ENCODE data around the gene ZNF747.

ZNF747 gene

DNA sequence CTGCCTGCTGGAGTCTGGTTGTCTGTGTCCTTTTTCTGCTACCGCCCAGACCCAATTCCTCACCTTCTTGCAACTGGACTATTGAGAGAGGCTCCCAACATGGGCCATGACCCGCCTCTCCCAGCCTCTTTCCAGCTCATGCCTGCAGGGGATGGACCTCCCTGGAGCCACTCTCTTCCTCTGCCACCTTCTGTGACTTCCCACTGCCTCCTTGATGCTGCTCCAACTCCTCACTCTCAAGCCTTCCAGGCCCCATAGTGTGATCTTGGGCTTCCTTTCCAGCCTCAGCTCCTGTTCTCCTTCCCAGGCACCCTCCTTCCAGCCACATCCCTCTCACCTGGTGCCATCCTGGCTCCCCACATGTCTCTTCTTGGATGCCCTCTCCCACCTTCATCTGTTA is 19.4 kb downstream of the ZNF747 start:
- DNase-seq (ENCODE audit: low read depth): no peak

- DNase-seq (ENCODE audit: low read depth): no peak
These were observed 23.1 kb downstream of the ZNF747 start for GRCh38 chr16:30511509-30511908.

DNA sequence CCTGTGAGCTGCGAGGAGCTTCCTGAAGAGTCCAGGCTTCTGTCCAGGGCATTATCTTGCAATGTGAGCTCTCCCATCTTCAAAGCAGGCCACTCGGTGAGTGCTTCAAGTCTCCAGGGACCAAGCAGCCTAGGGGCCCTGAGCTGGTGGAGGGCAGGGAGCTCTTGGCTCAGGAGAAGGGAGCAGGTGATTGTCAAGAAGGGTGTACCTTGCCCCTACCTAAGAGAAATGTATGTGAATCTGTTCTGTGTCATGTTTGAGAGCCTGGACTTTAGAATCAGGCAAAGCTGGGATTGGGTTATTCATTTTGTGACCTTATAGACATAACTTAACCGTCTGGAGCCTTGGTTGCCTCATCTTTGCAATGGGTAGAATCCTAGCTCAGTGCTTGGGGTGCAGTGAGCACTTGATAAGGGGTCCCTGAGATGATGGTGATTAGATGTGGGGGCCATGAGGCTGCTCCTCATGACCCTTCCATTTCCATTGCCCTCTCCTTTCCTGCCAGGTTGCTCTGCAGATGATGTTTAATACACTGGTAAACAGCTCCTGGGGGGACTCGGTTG is 24.2 kb downstream of the ZNF747 start:
- DNase-seq (ENCODE audit: low read depth): no peak

- DNase-seq (ENCODE audit: low read depth): no peak
These were observed 25.4 kb downstream of the ZNF747 start for GRCh38 chr16:30509081-30509765.

DNA sequence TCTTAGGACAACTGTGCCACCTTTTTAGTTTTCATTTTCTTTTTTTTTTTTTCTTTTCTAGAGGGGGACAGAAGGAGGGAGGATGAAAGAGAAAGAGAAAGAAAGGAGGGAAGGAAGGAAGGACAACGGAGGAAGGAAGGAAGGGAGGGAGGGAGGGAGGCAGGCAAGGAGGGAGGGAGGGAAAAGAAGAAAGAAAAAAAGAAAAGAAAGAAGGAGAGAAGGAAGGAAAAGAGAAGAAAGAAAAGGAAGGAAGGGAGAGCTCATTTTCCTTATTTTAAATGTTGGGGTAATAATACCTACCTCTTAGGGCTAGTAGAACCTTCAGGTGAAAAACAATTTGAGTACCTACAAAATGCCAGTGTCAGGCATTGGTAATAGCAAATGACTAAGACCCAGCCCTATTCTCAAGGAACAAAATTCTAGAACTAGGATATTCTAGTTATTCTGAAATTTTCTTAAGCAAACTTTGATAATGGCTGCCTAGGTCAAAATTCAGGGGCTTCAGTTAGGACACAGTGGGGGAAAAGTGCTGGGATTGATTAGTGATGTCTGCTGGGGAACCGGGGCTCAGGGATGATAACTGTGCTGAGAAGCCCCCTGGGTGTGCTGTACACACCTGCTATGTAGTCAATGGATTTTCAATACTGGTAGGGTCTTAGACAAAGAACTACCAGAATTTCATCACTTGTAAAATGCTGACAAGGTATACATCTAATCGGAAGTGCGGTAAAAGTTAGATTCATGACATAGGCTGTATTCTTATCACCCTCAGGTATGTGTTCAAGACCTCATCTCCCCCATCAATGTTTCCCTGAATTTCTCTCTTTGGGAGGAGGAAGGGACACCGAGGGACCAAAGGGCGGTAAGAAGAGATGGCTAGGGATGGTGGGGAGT is 31.0 kb downstream of the ZNF747 start:
- no peak for DNase-seq (ENCODE audit: low read depth)

DNA sequence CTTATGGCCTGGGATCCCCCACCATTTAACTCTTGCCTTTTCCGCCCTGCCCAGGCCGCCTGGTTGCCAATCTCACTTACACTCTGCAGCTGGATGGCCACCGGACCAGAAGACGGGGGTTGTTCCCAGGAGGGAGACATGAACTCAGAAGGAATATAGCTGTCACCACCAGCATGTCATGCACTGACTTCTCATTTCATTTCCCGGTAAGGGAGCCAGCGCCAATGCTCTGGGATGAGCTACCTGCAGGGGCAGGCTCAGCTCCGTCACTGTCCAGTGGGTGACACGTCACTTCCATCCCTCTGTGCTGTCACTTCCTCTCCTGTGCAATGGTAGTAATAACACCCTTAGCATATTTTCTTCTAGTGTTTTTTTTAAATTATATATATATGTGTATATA is 35.4 kb downstream of the ZNF747 start:
- no peak for DNase-seq (ENCODE audit: low read depth)

DNA sequence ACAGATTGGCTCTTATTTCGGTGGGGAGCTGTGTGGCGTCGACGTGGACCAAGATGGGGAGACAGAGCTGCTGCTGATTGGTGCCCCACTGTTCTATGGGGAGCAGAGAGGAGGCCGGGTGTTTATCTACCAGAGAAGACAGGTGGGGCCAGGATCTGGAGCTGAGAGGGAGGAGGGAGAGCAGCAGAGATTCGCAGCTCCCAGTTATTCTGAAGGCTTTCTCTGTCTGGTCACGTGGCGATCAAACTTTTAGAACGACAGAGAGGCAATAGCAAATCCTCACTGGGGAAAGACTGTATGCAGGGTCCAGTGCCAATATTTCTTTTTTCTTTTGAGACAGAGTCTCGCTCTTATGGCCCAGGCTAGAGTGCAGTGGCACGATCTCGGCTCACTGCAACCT is 39.9 kb downstream of the ZNF747 start:
- DNase-seq (ENCODE audit: low read depth): no peak

GRCh38 chr16:30493941-30494488 is 40.6 kb downstream of the ZNF747 start:
- DNase-seq (ENCODE audit: low read depth): no peak

DNA sequence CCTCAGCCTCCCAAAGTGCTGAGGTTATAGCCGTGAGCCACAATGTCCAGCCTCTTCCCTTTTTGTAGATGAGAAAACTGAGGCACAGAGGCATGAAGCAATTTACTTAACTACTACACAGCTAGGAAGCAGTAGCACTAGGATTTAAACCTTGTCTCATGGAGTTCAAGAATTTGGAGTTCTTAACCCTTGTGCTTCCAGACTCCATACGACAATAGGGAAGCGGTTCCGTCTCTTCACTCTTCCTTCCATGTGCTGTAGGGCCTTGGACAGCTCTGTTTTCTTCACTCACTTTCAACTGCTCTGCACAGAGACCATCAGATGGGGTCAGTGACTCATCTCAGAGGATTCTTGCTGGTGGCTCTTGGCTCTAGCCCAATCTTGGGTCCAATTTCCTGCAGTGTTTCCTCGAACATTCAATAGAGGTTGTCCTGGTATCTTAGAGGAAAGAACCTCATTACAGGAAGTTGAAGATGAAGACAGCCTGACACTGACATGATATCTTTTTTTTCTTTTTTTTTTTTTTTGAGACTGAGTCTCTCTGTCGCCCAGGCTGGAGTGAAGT is 42.8 kb downstream of the ZNF747 start:
- peak; percentile 76 for DNase-seq (ENCODE audit: low read depth)

GRCh38 chr16:30491229-30491628 is 43.4 kb downstream of the ZNF747 start:
- no peak for DNase-seq (ENCODE audit: low read depth)

DNA sequence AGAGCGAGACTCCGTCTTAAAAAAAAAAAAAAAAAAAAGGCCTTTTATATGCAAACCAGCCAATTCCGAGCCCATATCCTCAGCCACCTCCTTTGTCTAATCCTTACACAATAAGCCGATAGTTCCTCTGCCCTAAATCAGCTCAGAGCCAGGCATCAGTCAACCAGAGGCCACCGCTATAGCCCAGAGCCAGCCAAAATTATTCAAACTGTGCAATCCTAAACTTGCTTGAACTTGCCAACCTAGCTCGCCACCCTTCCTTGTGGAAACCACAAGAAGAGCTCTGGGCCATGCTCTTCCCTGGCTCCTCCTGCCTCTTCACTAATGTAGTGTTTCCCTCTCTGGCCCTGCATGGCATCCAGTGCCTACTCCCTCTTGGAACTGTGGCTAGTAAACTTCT is 44.4 kb downstream of the ZNF747 start:
- DNase-seq (ENCODE audit: low read depth): no peak

GRCh38 chr16:30488764-30489605 is 45.7 kb downstream of the ZNF747 start:
- DNase-seq (ENCODE audit: low read depth): no peak

DNA sequence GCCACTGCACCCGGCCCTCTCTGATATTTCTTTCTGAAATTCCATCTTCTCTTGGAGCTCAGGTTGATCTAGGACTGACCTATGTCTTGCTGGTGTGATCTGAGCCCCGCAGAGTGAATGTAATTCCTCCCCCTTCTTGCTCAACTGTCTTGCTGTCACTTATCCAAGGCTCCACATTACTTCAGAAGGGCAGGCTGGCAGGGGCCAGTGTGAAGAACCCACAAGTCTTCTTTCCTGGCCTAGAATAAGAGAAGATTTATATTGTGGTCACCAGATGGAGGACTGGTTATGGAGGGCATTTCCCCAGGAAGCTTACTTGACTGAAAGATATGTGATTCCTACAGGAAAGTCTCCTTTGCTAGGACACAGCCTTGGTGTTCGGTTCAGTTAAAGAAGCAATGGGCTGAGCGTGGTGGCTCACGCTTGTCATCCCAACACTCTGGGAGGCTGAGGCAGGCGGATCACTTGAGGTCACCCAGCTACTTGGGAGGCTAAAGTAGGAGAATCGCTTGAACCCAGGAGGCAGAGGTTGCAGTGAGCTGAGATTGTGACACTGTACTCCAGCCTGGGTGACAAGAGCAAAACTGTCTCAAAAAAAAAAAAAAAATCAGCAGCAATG is 48.7 kb downstream of the ZNF747 start:
- no peak for DNase-seq (ENCODE audit: low read depth)

DNA sequence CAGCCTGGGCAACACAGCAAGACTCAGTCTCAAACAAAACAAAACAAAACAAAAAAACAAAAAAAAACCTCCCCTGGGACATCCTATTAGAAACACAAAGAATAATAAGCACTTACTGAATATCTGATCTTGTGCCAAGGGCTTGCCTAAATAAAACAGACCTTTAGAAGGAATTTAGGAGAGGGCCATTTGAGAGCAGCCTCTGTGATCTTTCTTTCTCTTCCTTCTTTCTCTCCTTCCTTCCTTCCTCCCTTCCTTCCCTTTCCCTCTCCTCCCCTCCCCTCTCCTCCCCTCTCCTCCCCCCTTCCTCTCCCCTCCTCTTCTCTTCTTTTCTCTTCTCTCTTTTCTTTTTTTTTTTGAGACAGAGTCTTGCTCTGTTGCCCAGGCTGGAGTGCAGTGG is 49.8 kb downstream of the ZNF747 start:
- no peak for DNase-seq (ENCODE audit: low read depth)

DNA sequence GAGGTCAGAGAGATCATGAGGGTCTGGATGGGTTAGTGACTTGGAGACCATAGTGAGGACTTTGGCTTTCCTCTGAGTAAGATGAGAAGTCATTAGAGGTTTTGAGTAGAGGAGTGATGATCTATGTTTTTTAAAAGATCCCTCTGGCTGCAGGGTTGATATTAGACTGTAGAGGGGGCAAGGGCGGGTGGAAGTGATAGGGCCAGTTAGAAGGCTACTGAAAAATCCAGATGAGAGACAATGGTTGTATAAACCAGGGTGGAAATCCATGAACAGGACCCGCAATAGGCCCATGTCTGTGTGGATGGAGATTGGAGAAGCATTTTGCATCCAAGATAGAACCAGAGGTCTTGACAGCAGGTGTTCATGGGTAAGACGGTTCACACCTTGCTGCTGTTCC is 52.3 kb downstream of the ZNF747 start:
- no peak for DNase-seq (ENCODE audit: low read depth)

DNA sequence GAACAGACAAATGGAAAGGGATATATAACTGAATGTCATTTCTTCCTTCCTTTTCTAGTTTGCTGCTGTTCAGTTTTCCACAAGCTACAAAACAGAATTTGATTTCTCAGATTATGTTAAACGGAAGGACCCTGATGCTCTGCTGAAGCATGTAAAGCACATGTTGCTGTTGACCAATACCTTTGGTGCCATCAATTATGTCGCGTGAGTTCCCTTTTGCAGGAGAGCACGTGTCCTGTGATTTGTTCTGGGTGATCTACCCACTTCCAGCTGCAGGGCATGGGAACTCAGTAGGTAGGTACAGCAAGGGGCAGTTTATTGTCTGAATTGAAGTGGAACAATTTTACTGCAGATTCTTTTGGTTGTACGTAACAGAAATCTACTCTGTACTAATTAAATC is 53.3 kb downstream of the ZNF747 start:
- DNase-seq (ENCODE audit: low read depth): no peak
